Stimulated activated CD8-positive, alpha-beta memory T cell treated with anti-CD3 and anti-CD28 coated beads, Interleukin-12 subunit alpha, Interleukin-12 subunit beta, amount 100 ng/mL, for 1 hour (primary cell): Measurements from ENCODE around the gene EID3.
"Not testable (repeated sequence)": the region's sequence is repeated elsewhere in the genome, so short reads cannot be mapped to it uniquely, and the experiment has no call there.

ENCODE experiments used
- DNase-seq: peaks from one replicate; pipeline ENCODE4 v3.0.0-alpha.2; 2020; ENCODE audit warnings: low read depth

Gene EID3

GRCh38 chr12:104303538-104304151 lies at the start of gene EID3:
Gene EID3, plus strand, starts transcription at chr12:104303739. Its CDS starts 196 bp downstream, at chr12:104303935.
- peak; percentile 86 for DNase-seq

- no peak for DNase-seq
Measured at GRCh38 chr12:104257913-104258472, 45.5 kb upstream of the EID3 start.

GRCh38 chr12:104258476-104259067 lies 45.0 kb upstream of the EID3 start:
- no peak for DNase-seq

- no peak for DNase-seq
Measured at GRCh38 chr12:104263026-104263425, 40.5 kb upstream of the EID3 start.

GRCh38 chr12:104263580-104264358 lies 39.8 kb upstream of the EID3 start:
- DNase-seq, result no peak

- DNase-seq, result not testable (repeated sequence)
Measured at GRCh38 chr12:104265436-104265835, 38.1 kb upstream of the EID3 start.

- DNase-seq, result no peak
Measured at GRCh38 chr12:104272938-104273337, 30.6 kb upstream of the EID3 start.

GRCh38 chr12:104273503-104273902 lies 30.0 kb upstream of the EID3 start:
- DNase-seq, result no peak

GRCh38 chr12:104274811-104275210 lies 28.7 kb upstream of the EID3 start:
- DNase-seq, result no peak

- DNase-seq, result no peak
Measured at GRCh38 chr12:104275689-104276088, 27.9 kb upstream of the EID3 start.

- DNase-seq, result no peak
Measured at GRCh38 chr12:104276273-104277131, 27.0 kb upstream of the EID3 start.

- DNase-seq, result no peak
Measured at GRCh38 chr12:104279164-104279563, 24.4 kb upstream of the EID3 start.

GRCh38 chr12:104280111-104280510 lies 23.4 kb upstream of the EID3 start:
- no peak for DNase-seq

- no peak for DNase-seq
Measured at GRCh38 chr12:104280717-104281458, 22.7 kb upstream of the EID3 start.

GRCh38 chr12:104281636-104282035 lies 21.9 kb upstream of the EID3 start:
- DNase-seq, result no peak

GRCh38 chr12:104282109-104282508 lies 21.4 kb upstream of the EID3 start:
- DNase-seq, result no peak

- no peak for DNase-seq
Measured at GRCh38 chr12:104285740-104286515, 17.6 kb upstream of the EID3 start.

GRCh38 chr12:104286516-104287482 lies 16.7 kb upstream of the EID3 start:
- DNase-seq, result peak; percentile 73

- DNase-seq, result peak; percentile 69
Measured at GRCh38 chr12:104288635-104289274, 14.8 kb upstream of the EID3 start.
